KOPT-K1 (cell line): Measurements from ENCODE around the gene KLHL35.

Source experiments
- H3K27ac ChIP-seq: fragments of 200-600 bp; sonication (generic); 2 replicates; pipeline ENCODE4 v1.5.1; 2016; ENCODE audit warnings: antibody characterized with exemption, mild to moderate bottlenecking, low read depth, low read length; ENCODE audit not compliant: poor library complexity, severe bottlenecking
- H3K36me3 ChIP-seq: fragments of 200-600 bp; sonication (generic); 2 replicates; pipeline ENCODE4 v1.5.1; 2017; ENCODE audit warnings: antibody characterized with exemption, mild to moderate bottlenecking, low read length, moderate library complexity; ENCODE audit not compliant: insufficient read depth
- H3K9me3 ChIP-seq: fragments of 200-600 bp; sonication (generic); 2 replicates; pipeline ENCODE4 v1.5.1; 2017; ENCODE audit warnings: antibody characterized with exemption, low read length, mild to moderate bottlenecking; ENCODE audit not compliant: insufficient read depth, poor library complexity, severe bottlenecking

KLHL35 gene

DNA sequence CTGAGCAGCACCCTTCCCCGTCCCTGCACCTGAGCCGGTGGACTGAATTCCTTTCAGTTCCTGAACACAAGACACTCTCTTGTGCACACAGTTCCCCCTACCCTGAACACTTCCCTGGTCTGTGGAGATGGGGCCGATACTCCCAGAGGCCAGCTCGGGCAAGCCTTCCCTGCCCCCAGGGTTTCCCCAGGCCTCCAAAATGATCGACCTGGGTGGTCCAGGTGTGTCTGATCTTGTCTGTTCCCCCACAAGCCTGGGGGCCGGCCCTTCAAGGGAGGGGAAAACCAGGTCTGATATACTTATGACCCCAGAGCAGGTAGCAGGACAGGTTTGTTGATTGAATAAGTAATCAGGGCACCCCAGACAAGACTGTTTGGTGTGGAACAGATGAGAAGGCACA, 40.7 kb upstream of the KLHL35 start:
- Histone ChIP-seq H3K9me3 (no peaks in the 10 kb centered on the region), H3K27ac (no peak overlapping the region), H3K36me3 (no peaks in the 10 kb centered on the region)

DNA sequence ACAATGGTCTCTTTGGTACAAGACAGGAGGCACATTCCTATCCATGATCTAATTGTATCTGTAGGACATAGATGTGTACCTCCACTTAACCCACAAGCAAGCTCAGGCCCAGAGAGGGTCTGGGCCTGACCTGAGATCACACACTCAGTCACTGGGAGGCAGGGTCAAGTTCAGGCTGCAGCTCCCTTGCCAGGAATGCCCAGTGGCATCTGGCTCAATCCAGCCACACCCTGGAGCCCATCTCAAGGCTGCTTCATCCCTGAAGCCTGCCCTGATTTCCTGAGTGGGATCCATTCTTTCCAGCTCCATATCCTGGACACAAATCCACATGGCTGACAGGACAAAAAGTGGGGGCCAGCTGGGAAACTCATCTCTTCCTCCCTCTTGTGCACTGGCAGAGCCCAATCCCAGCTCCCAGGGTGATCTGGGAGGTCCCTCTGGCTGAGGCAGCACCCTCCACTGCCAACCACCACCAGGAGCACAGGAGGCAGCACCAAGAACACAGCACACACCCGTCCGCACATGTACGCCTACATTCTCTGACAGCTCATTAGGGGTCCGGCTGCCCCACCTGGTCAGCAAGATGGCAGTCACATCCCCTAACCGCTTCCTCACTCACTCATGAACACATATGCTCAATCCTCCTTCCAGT, 39.2 kb upstream of the KLHL35 start:
- Histone ChIP-seq H3K9me3 (no peaks in the 10 kb centered on the region), H3K27ac (no peak overlapping the region), H3K36me3 (no peaks in the 10 kb centered on the region)

DNA sequence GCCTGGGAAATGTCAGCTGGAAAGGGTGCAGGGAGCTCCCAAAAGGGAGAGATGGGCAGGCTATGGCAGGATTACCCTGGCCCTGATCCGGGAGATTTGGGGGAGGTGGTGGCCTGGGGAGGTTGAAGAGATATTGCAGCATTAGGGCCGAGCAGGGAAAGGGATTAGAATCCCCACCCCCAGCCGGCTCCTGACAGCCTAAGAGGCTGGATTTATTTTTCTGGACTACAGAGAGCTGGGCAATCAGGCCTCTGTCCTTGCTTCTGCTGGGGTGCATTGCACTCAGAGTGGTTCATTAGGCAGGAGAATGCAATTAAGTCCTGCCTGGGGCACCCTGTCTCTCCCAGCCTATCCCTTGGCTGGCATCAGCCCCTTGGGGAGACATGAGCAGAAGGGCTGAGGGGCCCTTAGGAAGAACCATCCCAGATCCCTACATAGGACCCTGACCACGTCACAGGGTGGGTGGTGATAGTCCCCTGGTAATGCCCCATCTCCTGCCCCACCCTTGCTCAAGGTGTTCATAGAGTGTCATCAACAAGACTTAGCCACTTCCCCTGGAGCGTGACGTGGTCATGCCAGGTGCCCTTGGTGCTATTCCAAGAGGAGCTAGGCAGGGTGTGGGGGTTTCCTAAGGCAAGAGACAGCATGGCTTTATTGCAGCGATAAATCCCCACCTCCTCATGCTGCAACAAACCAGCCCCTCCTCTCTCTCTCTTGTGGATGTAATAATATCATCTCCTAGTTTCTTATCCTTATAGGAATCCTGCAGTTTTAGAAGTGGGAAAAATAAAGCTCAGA, 38.4 kb upstream of the KLHL35 start:
- no peaks in the 10 kb centered on the region for H3K36me3 ChIP-seq
- no peak overlapping the region for H3K27ac ChIP-seq
- H3K9me3 ChIP-seq = no peaks in the 10 kb centered on the region

DNA sequence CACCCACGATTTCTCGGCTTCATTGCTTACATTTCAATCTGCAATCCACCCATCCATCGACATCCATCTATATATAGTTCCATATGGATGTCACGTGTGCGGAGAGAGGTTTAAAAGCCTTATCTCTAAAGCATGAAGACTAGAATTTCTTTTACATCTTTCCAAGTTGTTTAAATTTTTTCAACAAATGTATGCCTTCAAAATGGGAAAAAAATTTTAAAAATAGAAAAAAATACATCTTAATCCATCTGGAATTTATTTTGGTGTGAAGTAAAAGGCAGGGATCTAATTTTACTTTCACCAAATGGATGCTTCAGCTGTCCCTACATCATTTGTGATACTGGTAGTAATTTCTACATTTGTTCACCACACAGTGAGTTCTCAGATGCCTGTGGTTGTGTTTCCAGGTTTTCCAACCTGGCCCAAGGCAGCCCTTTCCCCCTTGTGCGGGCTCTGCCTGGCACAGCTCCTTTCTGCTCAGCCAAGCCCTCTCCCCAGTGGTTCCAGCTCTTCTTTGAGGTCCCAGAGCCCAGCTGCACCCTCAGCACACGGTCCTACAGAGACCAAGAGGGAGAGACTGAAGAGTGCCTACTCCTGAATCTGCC, 37.6 kb upstream of the KLHL35 start:
- Histone ChIP-seq H3K9me3 (no peaks in the 10 kb centered on the region), H3K36me3 (no peaks in the 10 kb centered on the region), H3K27ac (no peak overlapping the region)

DNA sequence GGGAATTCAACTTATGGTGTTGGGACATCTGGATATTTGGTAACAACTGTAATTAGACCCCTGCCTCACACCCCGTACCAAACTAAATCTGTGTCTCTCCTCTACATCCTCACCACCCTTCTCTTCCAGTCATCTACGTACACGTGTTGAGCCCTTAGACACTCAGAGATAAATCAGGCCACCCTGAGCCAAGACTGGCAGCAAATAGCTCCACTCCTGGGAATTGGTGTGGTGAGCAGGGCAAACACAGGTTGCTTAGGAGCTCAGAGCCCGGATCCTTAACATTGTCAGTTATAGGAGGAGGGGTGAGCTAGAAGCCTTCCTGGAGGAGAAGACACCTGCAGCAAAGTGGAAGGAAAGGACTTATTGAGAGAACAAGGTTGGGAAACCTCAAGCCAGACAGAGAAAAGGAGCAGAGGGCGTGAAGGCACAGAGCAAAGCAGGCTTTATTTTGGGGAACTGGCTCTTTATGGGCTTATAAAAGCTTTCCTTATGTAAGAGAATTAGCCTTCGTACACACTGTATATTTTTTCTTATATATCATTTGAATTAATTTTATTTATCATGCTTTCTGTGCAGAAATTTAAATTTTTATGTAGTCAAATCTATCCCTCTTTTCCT, 36.9 kb upstream of the KLHL35 start:
- Histone ChIP-seq H3K9me3 (no peaks in the 10 kb centered on the region), H3K36me3 (no peaks in the 10 kb centered on the region), H3K27ac (no peak overlapping the region)

DNA sequence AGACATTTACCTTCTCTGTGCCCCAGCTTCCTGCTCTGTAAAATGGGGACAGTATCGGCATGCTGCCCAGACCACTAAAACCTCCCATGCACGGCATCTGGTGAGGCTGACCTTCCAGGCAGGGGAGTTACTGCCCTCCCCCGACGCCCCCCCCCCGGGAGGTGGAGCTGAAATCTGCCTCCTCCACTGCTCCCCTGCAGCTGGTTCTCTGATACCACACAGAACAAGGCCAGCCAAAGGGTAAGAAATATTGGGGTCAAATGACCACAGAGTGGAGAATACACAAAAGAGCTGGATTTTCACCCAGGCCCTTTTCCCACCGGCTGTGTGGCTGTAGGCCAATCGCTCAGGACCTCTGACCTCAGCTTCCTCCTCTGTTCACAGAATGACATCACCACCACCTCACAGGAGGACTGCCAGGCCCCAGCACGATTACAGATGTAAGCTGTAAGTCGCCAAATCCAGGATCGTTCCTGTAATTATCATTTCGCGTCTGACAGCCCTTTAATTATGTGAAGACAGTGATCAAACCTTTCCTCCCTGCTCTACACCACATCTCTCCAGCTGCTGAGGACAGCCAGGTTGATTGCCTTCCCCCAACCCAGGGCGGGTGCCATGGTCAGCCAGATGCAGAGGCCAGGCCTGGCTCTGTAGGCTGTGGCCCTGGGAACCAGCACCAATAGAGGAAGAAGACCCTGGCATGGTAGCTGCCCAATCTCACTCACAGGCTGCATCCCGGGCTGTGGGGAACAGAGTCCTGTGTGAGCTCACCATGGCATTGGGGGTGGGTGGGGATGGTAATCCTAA, 35.7 kb upstream of the KLHL35 start:
- Histone ChIP-seq H3K9me3 (no peaks in the 10 kb centered on the region), H3K36me3 (no peaks in the 10 kb centered on the region), H3K27ac (no peak overlapping the region)

DNA sequence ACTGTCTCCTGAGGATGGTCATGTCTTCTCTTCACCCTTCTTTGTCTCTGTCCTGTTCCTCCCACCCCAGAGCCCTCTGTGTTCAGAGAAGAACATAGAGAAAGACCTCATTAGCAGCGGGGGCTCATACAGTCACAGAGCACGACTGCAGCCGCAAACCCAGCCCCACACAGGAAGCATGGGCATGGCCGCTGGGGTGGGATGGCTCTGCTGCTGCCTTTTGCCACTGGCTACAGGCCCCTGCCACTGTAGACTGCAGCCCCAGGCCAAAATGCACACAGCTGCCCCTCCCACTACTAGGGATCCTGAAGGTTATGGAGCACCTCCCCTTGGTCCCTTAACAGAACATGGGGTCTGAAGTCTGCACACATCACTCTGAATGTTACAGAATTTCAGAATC, 34.9 kb upstream of the KLHL35 start:
- H3K36me3 ChIP-seq = no peaks in the 10 kb centered on the region
- no peaks in the 10 kb centered on the region for H3K9me3 ChIP-seq
- peak overlapping the region; percentile 10 for H3K27ac ChIP-seq

- H3K9me3 ChIP-seq = no peaks in the 10 kb centered on the region
- H3K36me3 ChIP-seq = no peaks in the 10 kb centered on the region
- peak overlapping the region; percentile 10 for H3K27ac ChIP-seq
Observed at GRCh38 chr11:75467311-75467710, 34.3 kb upstream of the KLHL35 start.

- H3K27ac ChIP-seq = no peak overlapping the region
- no peaks in the 10 kb centered on the region for H3K36me3 ChIP-seq
- no peaks in the 10 kb centered on the region for H3K9me3 ChIP-seq
Observed at GRCh38 chr11:75465701-75466531, 32.9 kb upstream of the KLHL35 start.

- H3K27ac ChIP-seq = no peak overlapping the region
- H3K9me3 ChIP-seq = no peaks in the 10 kb centered on the region
- no peaks in the 10 kb centered on the region for H3K36me3 ChIP-seq
Observed at GRCh38 chr11:75463106-75463774, 30.2 kb upstream of the KLHL35 start.

- no peak overlapping the region for H3K27ac ChIP-seq
- H3K36me3 ChIP-seq = no peaks in the 10 kb centered on the region
- H3K9me3 ChIP-seq = no peaks in the 10 kb centered on the region
Observed at GRCh38 chr11:75462117-75462653, 29.2 kb upstream of the KLHL35 start.

DNA sequence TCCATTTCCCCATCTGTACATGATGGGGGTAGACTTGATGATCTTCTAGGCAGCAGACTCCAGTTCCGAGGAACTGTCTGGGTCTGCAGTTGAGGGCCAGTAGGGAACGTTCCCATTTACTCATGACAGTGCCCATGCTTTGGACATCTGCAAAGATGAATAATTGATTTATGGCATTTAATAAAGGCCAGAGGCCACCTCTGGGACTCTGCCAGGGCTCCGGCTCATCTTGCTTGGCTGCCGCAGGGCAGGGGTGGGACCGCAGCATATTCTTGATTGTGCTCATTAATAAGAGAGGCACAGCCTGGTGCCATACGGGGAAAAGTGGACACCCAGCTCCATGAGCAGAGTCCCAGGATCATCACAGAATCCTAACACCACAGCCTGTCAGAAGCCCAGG, 28.1 kb upstream of the KLHL35 start:
- Histone ChIP-seq H3K36me3 (no peaks in the 10 kb centered on the region), H3K27ac (no peak overlapping the region), H3K9me3 (no peaks in the 10 kb centered on the region)

- no peaks in the 10 kb centered on the region for H3K9me3 ChIP-seq
- H3K27ac ChIP-seq = no peak overlapping the region
- no peaks in the 10 kb centered on the region; the same call in 1 of the 2 replicates for H3K36me3 ChIP-seq
Observed at GRCh38 chr11:75456596-75457183, 23.7 kb upstream of the KLHL35 start.
